Thyroid gland (tissue), 4 donors: ENCODE data around the gene ADAMTSL3. TPM values are rescaled to one million over a fixed set of nuclear protein-coding genes. Genes with fewer than 3 reads are reported as not detected.

Experiments used
- DNase-seq, 2 donors: peaks; one replicate each; pipeline ENCODE4 v3.0.0-alpha.2; 2019
- H3K27ac ChIP-seq, 3 donors: fragments of 200-600 bp; sonication (generic); 1 replicate in 2 of 3; 2 replicates in 1 of 3; pipeline ENCODE4 v1.5.1; 2016 to 2019; ENCODE audit warnings: mild to moderate bottlenecking in 1 of 3, moderate library complexity in 1 of 3
- H3K27me3 ChIP-seq: fragments of 200-600 bp; sonication (generic); one replicate; pipeline ENCODE4 v1.5.1; 2019
- H3K36me3 ChIP-seq, 2 donors: fragments of 200-600 bp; sonication (generic); one replicate each; pipeline ENCODE4 v1.5.1; 2016 to 2019
- H3K4me1 ChIP-seq, 2 donors: fragments of 200-600 bp; sonication (generic); one replicate each; pipeline ENCODE4 v1.5.1; 2017 to 2019
- H3K4me3 ChIP-seq, 3 donors: fragments of 200-600 bp; sonication (generic); replicated peaks in 1 of 3; 1 replicate in 2 of 3; 2 replicates in 1 of 3; pipeline ENCODE4 v1.5.1; 2016; ENCODE audit warnings: mild to moderate bottlenecking in 1 of 3
- H3K9me3 ChIP-seq: fragments of 200-600 bp; sonication (generic); one replicate; pipeline ENCODE4 v1.5.1; 2017
- CTCF ChIP-seq, 6 experiments: fragments of 200-600 bp in 3 of 6; fragments of 450-650 bp in 3 of 6; sonication (generic) in 3 of 6; IDR thresholded peaks; one replicate each; pipeline ENCODE4 v1.5.1; 2016 to 2019; ENCODE audit warnings: antibody characterized with exemption in 6 of 6, mild to moderate bottlenecking in 2 of 6, inconsistent platforms in 1 of 6, moderate library complexity in 1 of 6
- POLR2A ChIP-seq, 2 donors: fragments of 450-650 bp; IDR thresholded peaks; one replicate each; pipeline ENCODE4 v1.6.1; 2017; ENCODE audit warnings: antibody characterized with exemption in 2 of 2, mild to moderate bottlenecking in 2 of 2, moderate library complexity in 1 of 2
- whole genome bisulfite sequencing, 2 donors: methylation state at CpG; one replicate each; pipeline ENCODE4 v1.1.5; 2017; 5-methylcytosine and 5-hydroxymethylcytosine counted together
- intact Hi-C: fragments of 100-400 bp; cut with DNase I; formaldehyde crosslinking; loops from one replicate; pipeline ENCODE4 v1.15.1; 2023
- total RNA-seq, 4 donors: library from RNA; depleted of rRNA; stranded (reverse); fragments of >200 nt; gene quantifications; one replicate each; pipeline ENCODE4 v1.2.3, GENCODE V29; 2016

Gene ADAMTSL3
- total RNA-seq, 4 donors from 2014 or later: 5.5 to 14.8 (median 6.5) TPM

- Histone ChIP-seq H3K9me3 (no peaks in the 10 kb centered on the region), H3K36me3 (no peaks in the 10 kb centered on the region), H3K4me1 (peaks cover 0 to 7% of the 10 kb centered on the region in 2 donors), H3K4me3 (no peak overlapping the region), H3K27me3 (no peaks in the 10 kb centered on the region), H3K27ac (no peak overlapping the region)
- TF ChIP-seq POLR2A (IDR thresholded peaks at IDR 0.05): no peak
- TF ChIP-seq CTCF (IDR thresholded peaks at IDR 0.05): no peak
- no peak for DNase-seq
- WGBS, 2 donors: 67 to 68% methylated on average over 9 of the region's 9 CpGs
- intact Hi-C loops: no loop called here
These were observed 42.8 kb upstream of the ADAMTSL3 start for GRCh38 chr15:83610901-83611685.

- no peak for DNase-seq
- H3K27me3 ChIP-seq: no peaks in the 10 kb centered on the region
- no peaks in the 10 kb centered on the region for H3K9me3 ChIP-seq
- WGBS, 2 donors: 86 to 89% methylated on average over 5 of the region's 5 CpGs
- H3K4me3 ChIP-seq: no peak overlapping the region
- intact Hi-C loops: no loop called here
- TF ChIP-seq POLR2A (IDR thresholded peaks at IDR 0.05): no peak
- TF ChIP-seq CTCF (IDR thresholded peaks at IDR 0.05): no peak
- peaks cover 0 to 7% of the 10 kb centered on the region in 2 donors for H3K4me1 ChIP-seq
- no peak overlapping the region for H3K27ac ChIP-seq
- no peaks in the 10 kb centered on the region for H3K36me3 ChIP-seq
These were observed 41.7 kb upstream of the ADAMTSL3 start for GRCh38 chr15:83612226-83612625.

DNA sequence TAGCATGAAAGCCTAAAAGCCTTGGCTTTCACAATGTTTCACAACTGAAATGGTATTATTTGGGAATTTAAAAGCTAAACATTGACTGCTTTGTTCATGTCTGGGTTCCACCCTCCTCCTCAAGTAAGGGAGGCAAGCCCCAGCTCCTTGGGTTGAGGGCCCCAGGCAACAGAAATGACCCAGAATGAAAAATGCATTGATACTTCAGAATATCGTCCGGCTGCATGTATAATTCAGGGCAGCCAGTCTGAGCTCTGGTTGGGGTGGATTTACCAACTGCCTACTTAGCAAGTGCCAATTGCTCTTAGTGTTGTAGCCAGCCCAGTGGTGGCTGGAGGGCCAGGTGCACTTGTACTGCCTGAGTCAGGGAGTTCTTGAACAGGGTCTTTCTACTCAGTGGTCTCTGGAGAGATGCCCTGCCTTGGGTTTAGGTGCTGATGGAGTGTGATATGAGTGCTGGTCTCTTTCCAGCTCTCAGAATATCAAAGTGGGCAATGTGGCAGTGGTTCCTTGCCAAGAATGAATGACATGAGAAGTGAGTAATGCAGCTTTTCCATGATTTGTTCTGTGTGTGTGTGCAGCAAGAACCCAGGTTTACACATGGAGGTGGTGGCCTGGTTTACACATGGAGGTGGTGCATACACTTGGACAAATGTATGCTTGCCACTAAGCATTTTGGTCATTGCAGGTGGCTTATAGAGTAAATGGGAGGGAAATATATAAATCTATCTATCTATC, 40.9 kb upstream of the ADAMTSL3 start:
- Histone ChIP-seq H3K4me3 (no peak overlapping the region), H3K27ac (no peak overlapping the region), H3K4me1 (peaks cover 0 to 7% of the 10 kb centered on the region in 2 donors), H3K27me3 (no peaks in the 10 kb centered on the region), H3K36me3 (no peaks in the 10 kb centered on the region), H3K9me3 (no peaks in the 10 kb centered on the region)
- DNase-seq: no peak
- intact Hi-C loops: no loop called here
- 86 to 91% methylated on average over 2 of the region's 2 CpGs for WGBS, 2 donors
- TF ChIP-seq CTCF (IDR thresholded peaks at IDR 0.05) (no peak), POLR2A (IDR thresholded peaks at IDR 0.05) (no peak)

DNA sequence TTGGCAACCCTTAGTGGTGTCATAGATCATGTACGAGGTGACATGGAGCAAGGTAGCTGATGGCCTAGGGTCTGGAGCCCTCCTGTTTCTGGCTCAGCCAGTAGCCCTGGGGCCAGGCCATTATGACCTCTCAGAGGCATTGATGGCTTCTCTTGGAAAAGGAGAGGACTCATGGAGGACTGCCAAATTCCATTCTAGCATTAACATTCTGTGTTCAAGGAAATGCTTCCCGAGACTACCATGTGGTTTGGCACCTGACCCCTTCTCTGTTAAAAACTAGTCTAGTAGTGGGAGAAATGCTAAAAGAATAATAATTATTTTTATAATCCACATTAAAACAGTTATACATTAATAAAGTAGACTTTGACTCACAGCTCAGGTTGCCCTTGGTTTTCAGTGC, 40.2 kb upstream of the ADAMTSL3 start:
- DNase-seq: peak; percentile 7 to 17
- Histone ChIP-seq H3K27me3 (no peaks in the 10 kb centered on the region), H3K27ac (no peak overlapping the region), H3K4me1 (peaks cover 0 to 7% of the 10 kb centered on the region in 2 donors), H3K36me3 (no peaks in the 10 kb centered on the region), H3K4me3 (no peak overlapping the region), H3K9me3 (no peaks in the 10 kb centered on the region)
- intact Hi-C loops: no loop called here
- TF ChIP-seq POLR2A (IDR thresholded peaks at IDR 0.05) (no peak), CTCF (IDR thresholded peaks at IDR 0.05) (no peak)
- 52 to 57% methylated on average over 2 of the region's 2 CpGs for WGBS, 2 donors

GRCh38 chr15:83616840-83617239, 37.1 kb upstream of the ADAMTSL3 start:
- intact Hi-C loops: no loop called here
- H3K4me1 ChIP-seq: peaks cover 0 to 8% of the 10 kb centered on the region in 2 donors
- H3K27ac ChIP-seq: no peak overlapping the region
- 85 to 91% methylated on average over 1 of the region's 1 CpG for WGBS, 2 donors
- no peaks in the 10 kb centered on the region for H3K27me3 ChIP-seq
- H3K9me3 ChIP-seq: no peaks in the 10 kb centered on the region
- H3K36me3 ChIP-seq: no peaks in the 10 kb centered on the region
- TF ChIP-seq POLR2A (IDR thresholded peaks at IDR 0.05): no peak
- TF ChIP-seq CTCF (IDR thresholded peaks at IDR 0.05): no peak
- DNase-seq: no peak
- no peak overlapping the region for H3K4me3 ChIP-seq
